Fibroblast of villous mesenchyme (primary cell): ENCODE results near the gene RASAL1. TPM values are rescaled to one million over a fixed set of nuclear protein-coding genes. Genes with fewer than 3 reads are reported as not detected.

Experiments
- DNase-seq: peaks from one replicate; pipeline ENCODE4 v3.0.0-alpha.2; 2010; ENCODE audit warnings: low read depth
- H3K4me3 ChIP-seq: 2 replicates; pipeline ENCODE4 v1.5.1; 2011; ENCODE audit warnings: low read depth, mild to moderate bottlenecking, low read length
- CTCF ChIP-seq: IDR thresholded peaks from 2 replicates; pipeline ENCODE4 v1.5.1; 2012; ENCODE audit warnings: low read depth, mild to moderate bottlenecking, low read length; ENCODE audit not compliant: insufficient read depth
- total RNA-seq: library from RNA; depleted of rRNA; stranded (reverse); fragments of >200 nt; gene quantifications from 2 replicates; pipeline ENCODE4 v1.2.3, GENCODE V29; 2012

The RASAL1 gene
- total RNA-seq, 1 donor: not detected

GRCh38 chr12:113102811-113103210 lies 32.8 kb downstream of the RASAL1 start:
- no peak for DNase-seq
- no peak for TF ChIP-seq CTCF

GRCh38 chr12:113101751-113102150 lies 33.8 kb downstream of the RASAL1 start:
- no peak for TF ChIP-seq CTCF
- no peak for DNase-seq
- H3K4me3 ChIP-seq: no peak overlapping the region

More at GRCh38 chr12:113102811-113103210, 32.8 kb downstream of the RASAL1 start:
- H3K4me3 ChIP-seq: no peak overlapping the region

- no peak for TF ChIP-seq CTCF
- no peak overlapping the region for H3K4me3 ChIP-seq
- DNase-seq: no peak
These were observed 35.8 kb downstream of the RASAL1 start for GRCh38 chr12:113099764-113100163.

- TF ChIP-seq CTCF: no peak
- no peak for DNase-seq
- no peak overlapping the region for H3K4me3 ChIP-seq
These were observed 36.2 kb downstream of the RASAL1 start for GRCh38 chr12:113099364-113099763.

- DNase-seq: peak; percentile 70
- H3K4me3 ChIP-seq: no peak overlapping the region
- TF ChIP-seq CTCF: peak; percentile 82
These were observed 37.0 kb downstream of the RASAL1 start for GRCh38 chr12:113098441-113099028.

- TF ChIP-seq CTCF: no peak
- DNase-seq: peak; percentile 4
- H3K4me3 ChIP-seq: no peak overlapping the region
These were observed 37.7 kb downstream of the RASAL1 start for GRCh38 chr12:113097716-113098440.
